Activated CD4-positive, alpha-beta T cell treated with anti-CD3 and anti-CD28 coated beads for 36 hours (primary cell): Measurements from ENCODE around the gene NEDD4L. TPM values are rescaled to one million over a fixed set of nuclear protein-coding genes. Genes with fewer than 3 reads are reported as not detected.

Experiments
- ATAC-seq: fragments of 200-7000 bp; cut with Tn5 transposase; one replicate; pipeline ENCODE4 v1.10.0; 2021; ENCODE audit warnings: mild to moderate bottlenecking, moderate library complexity
- CTCF ChIA-PET: fragments of 350-600 bp; sonication (Branson Sonifier 250); formaldehyde crosslinking; loops from one replicate; lab custom pipeline; 2021; ENCODE audit warnings: antibody characterized with exemption; lab: Charles Lee
- POLR2A ChIA-PET: fragments of 350-600 bp; sonication (Branson Sonifier 250); formaldehyde crosslinking; loops from one replicate; lab custom pipeline; 2021; ENCODE audit warnings: antibody characterized with exemption, inconsistent platforms; lab: Charles Lee
- DNase-seq: peaks from one replicate; pipeline ENCODE4 v3.0.0-alpha.2; 2020
- H3K27ac Mint-ChIP-seq: one replicate; pipeline ENCODE4 v1.8.0; 2021; ENCODE audit warnings: mixed read lengths
- H3K27me3 Mint-ChIP-seq: one replicate; pipeline ENCODE4 v1.8.0; 2021; ENCODE audit warnings: mixed read lengths
- H3K36me3 Mint-ChIP-seq: one replicate; pipeline ENCODE4 v1.8.0; 2021; ENCODE audit warnings: low read depth, mixed read lengths
- H3K4me1 Mint-ChIP-seq: one replicate; pipeline ENCODE4 v1.8.0; 2021; ENCODE audit warnings: mixed read lengths
- H3K4me3 Mint-ChIP-seq: one replicate; pipeline ENCODE4 v1.8.0; 2021; ENCODE audit warnings: mild to moderate bottlenecking, moderate library complexity, mixed read lengths
- H3K9me3 Mint-ChIP-seq: one replicate; pipeline ENCODE4 v1.8.0; 2021; ENCODE audit warnings: low read depth, mixed read lengths
- intact Hi-C, 2 experiments: fragments of 100-400 bp; cut with DNase I in 1 of 2; cut with micrococcal nuclease in 1 of 2; formaldehyde crosslinking; loops; one replicate each; pipeline versions ENCODE4 v1.14.2 to v1.15.1; 2022 to 2024; cut with DNase I, micrococcal nuclease
- total RNA-seq, 2 experiments: library from RNA; stranded (reverse); gene quantifications; one replicate each; pipeline ENCODE4 v1.2.3, GENCODE V29; 2021

Gene NEDD4L
- total RNA-seq, 2 experiments from 2014 or later, result 6.4 to 6.8 TPM

DNA sequence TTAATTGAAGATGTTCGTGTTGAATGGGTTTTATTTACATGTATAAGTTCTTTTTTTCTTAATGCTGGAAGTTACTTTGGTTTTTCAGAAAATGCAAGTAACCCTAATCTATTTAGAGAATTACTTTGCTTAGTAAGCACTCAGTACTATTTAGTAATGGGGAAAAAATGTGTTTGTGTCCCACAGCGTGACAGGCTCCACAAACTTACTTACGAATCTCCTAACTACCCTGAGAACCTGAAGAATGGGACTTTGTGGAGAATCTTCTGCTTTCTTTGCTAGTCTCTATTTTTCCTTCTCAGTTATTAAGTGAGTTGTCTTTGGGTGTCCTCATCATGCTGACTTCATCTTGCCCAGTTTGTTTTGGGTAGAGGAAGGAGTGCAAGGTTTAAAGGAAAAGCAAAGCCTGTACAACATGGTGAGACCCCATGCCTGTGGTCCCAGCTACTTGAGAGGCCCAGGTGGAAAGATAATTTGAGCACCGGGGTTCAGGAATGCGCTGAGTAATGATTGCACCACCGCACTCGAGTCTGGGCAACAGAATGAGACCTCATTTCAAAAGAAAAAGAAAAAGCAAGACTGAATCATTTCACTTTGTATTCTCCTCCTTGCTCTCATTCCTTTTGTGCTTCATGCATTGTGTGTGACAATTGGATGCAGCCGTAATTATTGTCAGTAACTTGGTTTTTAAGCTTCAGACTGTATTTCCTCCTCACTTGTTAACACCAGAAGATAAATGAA, 10.2 kb downstream of the NEDD4L start:
- H3K27me3 Mint-ChIP-seq, result peaks cover 2% of the 10 kb centered on the region
- no peak overlapping the region for H3K4me3 Mint-ChIP-seq

GRCh38 chr18:58055890-58056558, 12.0 kb downstream of the NEDD4L start:
- Mint-ChIP-seq H3K27me3 (peaks cover 2% of the 10 kb centered on the region), H3K9me3 (no peaks in the 10 kb centered on the region), H3K27ac (no peak overlapping the region), H3K4me3 (no peak overlapping the region), H3K4me1 (peaks cover 6% of the 10 kb centered on the region), H3K36me3 (no peaks in the 10 kb centered on the region)
- ChIA-PET CTCF (interaction anchor here (0.7 kb wide), 1 partner anchor 97 kb away, joined by 3 read pairs; no protein-coding TSS in a partner anchor), POLR2A (no interaction called here)
- intact Hi-C loops, result no loop called here
- no peak for DNase-seq
- no peak for ATAC-seq

More for the DNA sequence above, 10.2 kb downstream of the NEDD4L start:
- H3K36me3 Mint-ChIP-seq, result no peaks in the 10 kb centered on the region
- ATAC-seq (no peak), DNase-seq (no peak)
- no peak overlapping the region for H3K27ac Mint-ChIP-seq
- intact Hi-C loops, result no loop called here
- H3K9me3 Mint-ChIP-seq, result no peaks in the 10 kb centered on the region
- CTCF ChIA-PET, result interaction anchor here (0.6 to 2.0 kb wide), 2 partner anchors 11 to 161 kb away, joined by 3 to 6 read pairs; partner anchors contain the start of gene NEDD4L
- peaks cover 6% of the 10 kb centered on the region for H3K4me1 Mint-ChIP-seq
- POLR2A ChIA-PET, result interaction anchor here (0.7 kb wide), 1 partner anchor 138 kb away, joined by 3 read pairs; no protein-coding TSS in a partner anchor

GRCh38 chr18:58056852-58057251, 12.8 kb downstream of the NEDD4L start:
- H3K27me3 Mint-ChIP-seq, result peaks cover 2% of the 10 kb centered on the region
- ATAC-seq (no peak), DNase-seq (no peak)
- CTCF ChIA-PET, result no interaction called here
- H3K4me3 Mint-ChIP-seq, result no peak overlapping the region
- H3K9me3 Mint-ChIP-seq, result no peaks in the 10 kb centered on the region
- intact Hi-C loops, result no loop called here
- POLR2A ChIA-PET, result no interaction called here
- no peaks in the 10 kb centered on the region for H3K36me3 Mint-ChIP-seq
- H3K27ac Mint-ChIP-seq, result no peak overlapping the region
- peaks cover 4% of the 10 kb centered on the region for H3K4me1 Mint-ChIP-seq

DNA sequence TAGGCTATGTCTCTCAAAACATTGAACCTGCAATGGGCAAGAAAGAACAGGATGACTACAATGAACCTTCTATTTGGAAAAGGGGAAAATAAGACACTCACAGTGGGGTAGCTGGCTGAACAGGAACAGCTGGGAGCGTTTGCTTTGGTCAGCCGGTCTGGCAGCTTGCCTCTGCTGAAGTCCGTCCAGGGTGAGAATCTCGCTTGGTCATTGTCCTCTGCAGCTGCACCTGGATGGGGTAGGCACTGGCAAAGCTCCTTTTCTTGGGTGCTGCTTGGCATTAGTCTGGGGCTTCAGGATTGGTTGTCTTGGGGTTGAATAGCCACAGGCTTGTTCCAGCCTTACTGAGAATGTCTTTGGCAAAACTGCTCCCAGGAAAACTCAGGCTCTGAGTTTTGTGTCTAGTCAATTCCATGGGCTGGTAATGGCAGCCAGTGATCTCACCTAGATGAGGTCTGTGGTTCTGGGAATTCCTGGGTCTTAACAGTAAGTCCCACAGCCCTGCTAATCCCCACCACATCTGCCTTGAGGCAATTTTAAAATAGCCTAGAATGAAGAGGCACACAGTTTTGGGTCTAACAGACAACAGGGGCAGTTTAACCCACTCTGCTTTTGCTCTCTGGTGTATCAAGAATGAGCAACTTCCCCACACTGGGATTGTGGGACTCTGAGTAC, 13.4 kb downstream of the NEDD4L start:
- Mint-ChIP-seq H3K4me1 (no peaks in the 10 kb centered on the region), H3K9me3 (no peaks in the 10 kb centered on the region), H3K36me3 (no peaks in the 10 kb centered on the region), H3K4me3 (no peak overlapping the region), H3K27me3 (peaks cover 2% of the 10 kb centered on the region), H3K27ac (no peak overlapping the region)
- DNase-seq, result no peak
- POLR2A ChIA-PET, result no interaction called here
- ATAC-seq, result no peak
- intact Hi-C loops, result no loop called here
- CTCF ChIA-PET, result interaction anchor here (0.7 kb wide), 1 partner anchor 144 kb away, joined by 3 read pairs; no protein-coding TSS in a partner anchor

DNA sequence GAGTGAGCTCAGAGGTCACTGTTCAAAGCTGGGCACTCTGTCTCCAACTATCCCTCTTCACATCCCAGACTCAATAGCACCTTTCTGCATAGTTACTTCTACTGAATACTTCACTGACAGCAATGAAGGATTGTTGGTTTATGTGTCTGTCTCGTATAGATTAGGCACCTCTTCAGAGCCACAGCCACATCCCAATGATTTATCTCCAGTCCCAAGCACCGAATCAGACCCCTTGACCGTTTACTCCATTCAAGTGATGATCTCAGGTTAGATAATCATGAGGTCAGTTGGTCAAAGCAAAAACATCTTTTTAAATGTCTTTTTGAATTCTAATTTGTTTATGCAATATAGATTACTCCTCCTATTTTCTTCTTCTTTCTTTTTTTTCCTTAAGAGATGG, 14.7 kb downstream of the NEDD4L start:
- H3K27ac Mint-ChIP-seq, result no peak overlapping the region
- POLR2A ChIA-PET, result no interaction called here
- ATAC-seq, result no peak

DNA sequence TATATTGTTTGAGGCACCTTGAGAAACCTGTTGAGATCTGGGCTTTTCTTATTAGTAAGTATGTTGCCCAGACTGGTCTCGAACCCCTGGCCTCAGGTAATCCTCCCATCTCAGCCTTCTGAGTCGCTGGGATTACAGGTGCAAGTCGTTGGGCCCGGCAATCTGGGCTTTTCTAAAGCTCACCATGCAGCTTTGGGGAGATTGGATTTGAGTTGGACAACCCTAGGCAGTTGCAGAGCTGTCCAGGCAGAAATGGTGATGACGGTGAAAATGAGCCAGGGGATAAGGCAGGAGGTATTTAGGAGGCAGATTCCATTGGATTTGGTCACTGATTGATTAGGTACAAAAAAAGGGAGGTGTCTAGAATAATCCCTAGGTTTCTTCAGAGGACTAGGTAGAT, 16.2 kb downstream of the NEDD4L start:
- no peaks in the 10 kb centered on the region for H3K9me3 Mint-ChIP-seq
- no peaks in the 10 kb centered on the region for H3K4me1 Mint-ChIP-seq
- H3K27me3 Mint-ChIP-seq, result no peaks in the 10 kb centered on the region
- no peaks in the 10 kb centered on the region for H3K36me3 Mint-ChIP-seq
- no peak for ATAC-seq
- DNase-seq, result no peak
- POLR2A ChIA-PET, result no interaction called here
- intact Hi-C loops, result no loop called here
- no peak overlapping the region for H3K4me3 Mint-ChIP-seq
- H3K27ac Mint-ChIP-seq, result no peak overlapping the region
- CTCF ChIA-PET, result interaction anchor here (0.6 to 1.3 kb wide), 2 partner anchors 64 to 105 kb away, joined by 3 read pairs; no protein-coding TSS in a partner anchor

More for the DNA sequence above, 14.7 kb downstream of the NEDD4L start:
- Mint-ChIP-seq H3K9me3 (no peaks in the 10 kb centered on the region), H3K4me1 (no peaks in the 10 kb centered on the region), H3K4me3 (no peak overlapping the region), H3K27me3 (peaks cover 2% of the 10 kb centered on the region), H3K36me3 (no peaks in the 10 kb centered on the region)
- CTCF ChIA-PET, result no interaction called here
- no peak for DNase-seq
- intact Hi-C loops, result no loop called here

GRCh38 chr18:58061349-58061748, 17.3 kb downstream of the NEDD4L start:
- intact Hi-C loops, result no loop called here
- ChIA-PET CTCF (interaction anchor here (0.9 to 1.3 kb wide), 4 partner anchors 9 to 223 kb away, joined by 3 to 5 read pairs (median 4); no protein-coding TSS in a partner anchor), POLR2A (no interaction called here)
- Mint-ChIP-seq H3K27ac (no peak overlapping the region), H3K4me3 (no peak overlapping the region), H3K9me3 (no peaks in the 10 kb centered on the region), H3K4me1 (no peaks in the 10 kb centered on the region), H3K27me3 (peaks cover 2% of the 10 kb centered on the region), H3K36me3 (no peaks in the 10 kb centered on the region)
- DNase-seq (no peak), ATAC-seq (no peak)

DNA sequence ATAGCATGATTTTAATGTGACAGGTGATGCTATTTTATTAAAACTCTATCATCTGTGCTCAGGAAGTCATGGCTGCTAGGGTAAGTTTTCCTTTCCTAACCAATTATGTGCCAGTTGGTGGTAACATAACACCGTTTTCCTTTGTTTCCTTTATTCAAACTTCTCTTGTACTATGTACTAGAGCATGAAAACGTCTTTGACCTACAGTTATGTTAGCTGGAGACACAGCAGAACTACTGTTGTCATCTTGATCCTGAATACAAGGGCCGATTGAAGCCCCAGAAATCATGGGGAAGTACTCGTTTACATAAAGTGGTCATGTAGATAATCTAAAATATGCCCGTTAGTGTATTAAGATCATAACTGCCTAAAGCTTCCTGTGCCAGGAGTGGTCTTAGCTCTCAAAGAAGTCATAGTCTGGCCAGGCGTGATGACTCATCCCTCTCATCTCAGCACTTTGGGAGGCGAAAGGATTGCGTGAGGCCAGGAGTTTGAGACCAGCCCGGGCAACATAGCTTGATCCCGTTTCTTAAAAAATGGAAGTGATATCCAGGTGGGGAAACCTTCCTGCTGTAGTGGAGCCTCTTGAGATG, 20.5 kb downstream of the NEDD4L start:
- ATAC-seq, result no peak
- no peak overlapping the region for H3K4me3 Mint-ChIP-seq
- no peaks in the 10 kb centered on the region for H3K4me1 Mint-ChIP-seq
- ChIA-PET POLR2A (no interaction called here), CTCF (interaction anchor here (1.5 kb wide), 1 partner anchor 21 kb away, joined by 5 read pairs; the partner anchor contains the start of gene NEDD4L)
- intact Hi-C loops, result no loop called here
- no peaks in the 10 kb centered on the region for H3K9me3 Mint-ChIP-seq
- H3K27me3 Mint-ChIP-seq, result peaks cover 17% of the 10 kb centered on the region
- H3K36me3 Mint-ChIP-seq, result no peaks in the 10 kb centered on the region
- no peak overlapping the region for H3K27ac Mint-ChIP-seq
- no peak for DNase-seq

DNA sequence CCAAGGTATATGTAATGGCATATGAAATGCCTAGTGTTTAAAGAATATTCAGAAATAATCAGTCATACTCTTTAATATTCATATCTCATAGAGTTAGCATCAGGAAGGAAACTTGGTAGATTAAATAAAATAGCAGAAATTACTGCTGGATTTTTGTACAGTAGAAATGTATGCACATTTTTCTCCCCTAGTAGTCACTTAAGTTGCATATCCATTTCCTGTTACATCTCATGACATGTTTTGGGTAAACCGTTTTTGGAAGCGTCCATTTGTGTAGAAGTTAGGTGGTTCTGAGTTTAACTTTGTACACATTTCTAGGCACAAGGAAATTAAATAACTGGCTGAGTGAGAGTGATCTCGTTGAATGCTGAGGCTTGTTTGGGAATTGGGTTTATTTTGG, 21.9 kb downstream of the NEDD4L start:
- H3K4me1 Mint-ChIP-seq, result no peaks in the 10 kb centered on the region
- ChIA-PET POLR2A (no interaction called here), CTCF (no interaction called here)
- intact Hi-C loops, result no loop called here
- DNase-seq, result no peak
- peaks cover 19% of the 10 kb centered on the region for H3K27me3 Mint-ChIP-seq
- H3K36me3 Mint-ChIP-seq, result no peaks in the 10 kb centered on the region
- H3K27ac Mint-ChIP-seq, result no peak overlapping the region
- ATAC-seq, result no peak
- H3K9me3 Mint-ChIP-seq, result no peaks in the 10 kb centered on the region
- no peak overlapping the region for H3K4me3 Mint-ChIP-seq

- H3K4me3 Mint-ChIP-seq, result no peak overlapping the region
- H3K9me3 Mint-ChIP-seq, result no peaks in the 10 kb centered on the region
- intact Hi-C loops, result no loop called here
- peaks cover 26% of the 10 kb centered on the region for H3K27me3 Mint-ChIP-seq
- ChIA-PET CTCF (interaction anchor here (1.0 to 1.1 kb wide), 3 partner anchors 44 to 114 kb away, joined by 3 read pairs; no protein-coding TSS in a partner anchor), POLR2A (no interaction called here)
- ATAC-seq, result no peak
- H3K4me1 Mint-ChIP-seq, result no peaks in the 10 kb centered on the region
- DNase-seq, result no peak
- H3K36me3 Mint-ChIP-seq, result no peaks in the 10 kb centered on the region
- no peak overlapping the region for H3K27ac Mint-ChIP-seq
Observed at GRCh38 chr18:58067601-58068000, 23.6 kb downstream of the NEDD4L start.

DNA sequence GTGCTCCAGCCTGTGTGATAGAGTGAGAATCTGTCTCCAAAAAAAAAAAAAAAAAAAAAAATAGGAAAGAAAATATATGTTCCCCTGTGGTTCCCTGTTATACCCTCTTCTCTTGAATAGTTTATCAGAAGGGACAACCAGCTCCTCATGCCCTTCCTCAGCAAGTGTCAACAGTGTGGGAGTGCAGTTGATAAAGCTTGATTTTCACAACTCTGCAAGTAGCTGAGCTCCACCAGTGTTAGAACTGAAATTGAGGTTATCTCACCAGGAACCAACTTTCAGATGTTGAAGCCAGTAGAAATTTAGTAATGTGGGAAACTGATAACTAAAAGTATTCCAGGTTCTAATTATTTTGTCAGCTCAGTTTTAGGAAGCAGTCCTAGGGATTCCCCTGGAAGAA, 25.1 kb downstream of the NEDD4L start:
- ChIA-PET CTCF (interaction anchor here (0.7 kb wide), 1 partner anchor 53 kb away, joined by 3 read pairs; no protein-coding TSS in a partner anchor), POLR2A (no interaction called here)
- no peak for ATAC-seq
- intact Hi-C loops, result no loop called here
- Mint-ChIP-seq H3K4me3 (no peak overlapping the region), H3K27ac (no peak overlapping the region), H3K9me3 (no peaks in the 10 kb centered on the region), H3K27me3 (peaks cover 30% of the 10 kb centered on the region), H3K36me3 (no peaks in the 10 kb centered on the region), H3K4me1 (no peaks in the 10 kb centered on the region)
- DNase-seq, result no peak
